AML-193 (cell line): ENCODE measurements around the gene BICD1.
"Not testable (repeated sequence)": the region's sequence is repeated elsewhere in the genome, so short reads cannot be mapped to it uniquely, and the experiment has no call there.

ENCODE experiments used
- DNase-seq, 2 experiments: peaks; one replicate each; lab custom pipeline; 2025; lab: John Stamatoyannopoulos, UW

BICD1 gene

DNA sequence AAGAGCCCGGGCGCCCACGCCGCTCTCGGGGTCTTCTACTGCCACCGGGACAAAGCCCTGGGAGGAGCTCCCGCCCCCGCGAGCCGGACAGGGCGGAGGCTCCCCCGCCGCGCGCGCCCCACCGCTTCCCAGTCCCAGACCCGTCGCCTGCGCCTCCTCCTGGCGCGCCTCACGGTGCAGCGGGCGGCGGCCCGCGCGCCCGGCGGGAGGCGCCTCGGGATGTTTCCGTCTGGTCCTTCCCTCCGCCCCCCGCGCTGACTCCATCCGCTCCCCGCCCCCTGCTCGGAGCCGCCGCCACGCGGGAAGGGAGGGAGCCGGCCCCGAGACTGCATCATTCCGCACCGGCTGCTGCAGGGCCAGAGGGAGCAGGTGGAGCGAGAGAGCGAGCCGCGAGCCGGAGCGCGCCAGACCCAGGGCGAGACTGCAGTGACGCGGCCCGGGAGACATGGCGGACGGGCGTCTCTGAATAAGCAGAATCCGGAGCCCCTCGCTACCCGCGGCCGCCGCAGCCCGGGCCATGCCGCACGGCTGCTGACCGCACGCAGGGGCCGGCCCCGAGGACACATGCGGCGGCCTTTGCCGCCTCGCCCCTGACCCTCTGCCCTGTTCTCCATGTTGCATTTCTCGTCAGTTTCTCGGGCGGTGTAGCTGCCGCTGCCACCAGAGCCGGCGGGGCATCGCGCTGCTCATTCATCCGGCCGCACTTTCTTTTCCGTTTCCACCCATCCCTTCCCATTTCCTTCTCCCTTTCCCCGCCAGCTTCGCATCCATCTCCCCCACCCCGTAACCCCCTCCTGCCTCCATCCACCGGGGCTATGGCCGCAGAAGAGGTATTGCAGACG lies at the start of gene BICD1:
Gene BICD1 (plus strand): TSS at position 331 of the 842 bp plus-strand sequence. CDS start 485 bp downstream, at position 816.
- peak; percentile 62 to 68 for DNase-seq

DNA sequence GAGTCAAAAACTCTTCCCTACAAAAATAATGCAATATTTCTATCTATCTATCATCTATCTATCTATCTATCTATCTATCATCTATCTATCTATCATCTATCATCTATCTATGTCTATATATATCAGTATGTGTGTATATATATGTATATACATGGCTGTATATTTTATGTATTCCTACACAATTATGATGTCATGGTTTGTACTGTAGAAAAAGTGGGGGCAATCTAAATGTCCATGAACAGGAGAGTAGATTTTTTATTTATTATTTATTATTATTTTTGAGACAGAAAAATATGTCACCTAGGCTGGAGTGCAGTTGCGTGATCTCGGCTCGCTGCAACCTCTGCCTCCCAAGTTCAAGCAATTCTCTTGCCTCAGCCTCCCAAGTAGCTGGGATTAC lies 45.6 kb upstream of the BICD1 start:
- no peak for DNase-seq

DNA sequence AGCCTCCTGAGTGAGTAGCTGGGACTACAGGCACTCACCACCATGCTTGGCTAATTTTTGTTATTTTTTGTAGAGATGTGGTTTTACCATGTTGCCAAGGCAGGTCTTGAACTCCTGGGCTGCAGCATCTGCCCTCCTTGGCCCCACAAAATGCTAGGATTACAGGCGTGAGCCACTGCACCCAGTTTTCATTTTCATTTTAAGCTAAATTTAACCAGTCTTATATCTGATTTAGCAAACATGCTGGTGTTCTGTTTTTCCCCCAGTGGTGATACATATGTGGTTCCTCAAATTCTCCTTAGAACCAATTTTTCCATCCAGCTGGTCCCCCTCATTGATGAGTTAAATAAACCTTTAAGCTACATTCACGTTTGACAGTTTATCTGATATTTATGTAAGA lies 43.8 kb upstream of the BICD1 start:
- peak in 1 of 2 experiments; percentile 8 for DNase-seq

DNA sequence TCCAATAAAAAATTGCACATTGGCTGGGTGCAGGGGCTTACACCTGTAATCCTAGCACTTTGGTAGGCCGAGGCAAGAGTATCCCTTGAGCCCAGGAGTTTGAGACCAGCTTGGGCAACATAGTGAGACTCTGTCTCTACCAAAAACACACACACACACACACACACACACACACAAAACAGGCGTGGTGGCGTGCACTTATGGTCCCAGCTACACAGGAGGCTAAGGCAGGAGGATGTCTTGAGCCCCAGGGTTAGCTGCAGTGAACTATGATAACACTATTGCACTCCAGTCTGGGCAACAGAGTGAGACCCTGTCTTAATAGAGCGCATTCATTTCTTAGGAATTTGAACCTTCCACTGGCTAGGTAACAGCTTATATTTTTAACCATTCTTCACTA lies 42.9 kb upstream of the BICD1 start:
- no peak for DNase-seq

DNA sequence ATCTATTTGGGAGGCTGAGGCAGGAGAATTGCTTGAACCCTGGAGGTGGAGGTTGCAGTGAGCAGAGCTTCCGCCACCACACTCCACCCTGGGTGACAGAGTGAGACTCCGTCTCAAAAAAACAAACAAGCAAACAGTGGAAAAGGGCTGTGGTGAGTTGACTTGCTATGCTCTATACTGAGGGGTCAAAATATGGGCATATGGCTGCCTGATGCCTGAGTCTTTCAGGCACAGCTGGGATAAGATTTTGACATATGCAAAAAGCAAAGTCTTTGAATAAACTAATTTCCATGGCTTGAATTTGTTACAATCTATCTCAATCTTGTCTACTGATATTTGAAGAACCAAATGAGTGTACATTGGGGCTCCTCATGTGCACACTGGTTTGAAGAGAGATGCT lies 40.4 kb upstream of the BICD1 start:
- no peak for DNase-seq

DNA sequence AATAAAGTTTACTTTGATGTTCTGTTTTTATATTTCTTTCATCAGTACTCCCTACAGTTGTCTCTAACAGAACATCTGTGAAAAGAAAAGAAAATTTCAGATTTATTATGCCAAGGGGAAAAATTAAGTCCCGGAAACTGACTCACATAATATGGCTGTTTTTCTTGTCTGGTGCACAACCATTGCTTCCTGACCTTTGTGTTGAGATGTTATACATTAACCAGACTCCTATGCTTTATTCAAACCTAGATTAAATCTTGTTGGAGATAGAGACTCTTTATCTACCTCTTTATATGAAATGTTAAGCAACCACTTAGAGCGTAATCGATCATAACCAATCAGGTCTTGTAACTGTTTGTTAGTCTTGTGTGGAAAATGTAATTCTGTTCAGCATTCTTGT lies 37.6 kb upstream of the BICD1 start:
- DNase-seq, result no peak

DNA sequence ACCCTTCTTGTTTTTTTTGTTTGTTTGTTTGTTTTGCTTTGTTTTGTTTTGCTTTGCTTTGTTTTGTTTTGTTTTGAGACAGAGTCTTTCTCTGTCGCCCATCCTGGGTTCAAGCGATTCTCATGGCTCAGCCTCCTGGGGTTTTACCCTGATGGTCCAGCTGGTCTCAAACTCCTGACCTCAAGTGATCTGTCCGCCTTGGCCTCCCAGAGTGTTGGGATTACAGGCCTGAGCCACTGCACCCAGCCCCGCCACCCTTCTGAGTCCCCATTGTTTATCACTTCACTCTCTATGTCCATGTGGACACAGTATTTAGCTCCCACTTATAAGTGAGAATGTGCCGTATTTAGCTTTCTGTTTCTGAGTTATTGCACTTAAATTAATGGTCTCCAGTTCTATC lies 36.9 kb upstream of the BICD1 start:
- no peak for DNase-seq

DNA sequence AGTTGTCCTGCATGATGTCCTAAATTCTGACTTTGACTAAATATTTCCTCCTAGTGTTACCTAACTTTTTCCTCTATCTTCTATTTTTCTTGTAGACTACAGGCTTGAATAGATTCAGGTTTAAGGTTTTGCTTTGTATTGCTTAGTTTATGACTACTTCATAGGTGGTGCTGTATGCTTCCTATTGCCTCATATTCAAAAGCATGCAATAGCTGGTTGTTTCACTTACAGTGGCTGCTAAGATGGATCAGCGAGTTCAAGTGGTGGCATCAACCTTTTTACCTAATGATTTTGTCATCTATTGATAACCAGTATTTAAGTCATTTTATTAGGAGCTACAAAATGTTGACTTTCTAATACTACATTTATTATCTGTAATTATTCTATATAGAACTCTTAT lies 36.3 kb upstream of the BICD1 start:
- no peak for DNase-seq

DNA sequence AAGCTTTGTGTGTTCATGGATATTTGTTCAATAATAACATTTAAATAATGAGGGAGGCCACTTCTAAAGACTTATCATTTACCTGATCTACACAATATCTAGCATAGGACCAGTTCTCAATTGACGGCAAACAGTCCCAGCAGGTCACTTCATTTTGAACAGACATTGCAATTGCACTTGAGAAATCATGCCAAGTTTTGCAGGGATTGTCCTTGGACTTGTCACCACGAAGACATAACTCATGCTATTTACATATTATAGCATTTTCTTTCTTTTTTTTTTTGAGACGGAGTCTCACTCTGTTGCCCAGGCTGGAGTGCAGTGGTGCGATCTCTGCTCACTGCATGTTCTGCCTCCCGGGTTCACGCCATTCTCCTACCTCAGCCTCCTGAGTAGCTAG lies 34.5 kb upstream of the BICD1 start:
- DNase-seq, result no peak

DNA sequence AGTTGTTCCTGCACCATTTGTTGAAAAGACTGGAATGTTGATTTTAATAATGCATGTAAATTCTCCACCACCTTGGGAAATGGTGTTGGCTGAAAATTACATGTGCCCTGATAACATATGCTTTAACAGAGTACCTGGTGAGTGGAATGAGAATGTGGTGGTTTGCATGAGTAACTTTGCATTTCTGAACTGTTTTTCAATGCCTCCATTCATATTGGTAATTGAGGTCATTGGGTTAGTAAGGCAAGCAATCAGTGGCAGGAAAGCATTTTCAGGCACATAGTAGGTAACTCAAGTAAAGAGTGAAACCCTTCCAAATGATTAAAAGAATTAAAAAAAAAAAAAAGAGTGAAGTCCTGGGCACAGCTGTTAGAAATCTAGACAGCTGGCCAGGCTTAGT lies 32.2 kb upstream of the BICD1 start:
- no peak for DNase-seq

DNA sequence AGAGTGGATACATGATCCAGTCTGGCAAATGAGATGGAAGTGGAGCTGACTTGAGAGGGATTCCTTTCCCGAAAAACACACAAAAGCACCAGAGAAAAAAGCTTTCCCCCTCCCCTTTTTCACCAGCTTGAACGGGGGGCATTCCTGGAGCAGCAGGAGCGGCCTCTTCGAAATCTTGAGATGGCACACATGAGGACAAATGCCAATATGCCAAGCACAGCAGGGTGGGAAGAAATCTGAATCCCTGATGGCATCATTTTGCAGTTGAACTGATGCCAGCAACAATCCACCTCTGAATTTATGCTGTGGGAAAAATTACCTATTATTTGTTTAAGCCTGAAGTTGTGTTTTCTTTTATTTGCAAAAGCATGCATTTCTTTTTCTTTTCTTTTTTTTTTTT lies 29.7 kb upstream of the BICD1 start:
- no peak for DNase-seq

DNA sequence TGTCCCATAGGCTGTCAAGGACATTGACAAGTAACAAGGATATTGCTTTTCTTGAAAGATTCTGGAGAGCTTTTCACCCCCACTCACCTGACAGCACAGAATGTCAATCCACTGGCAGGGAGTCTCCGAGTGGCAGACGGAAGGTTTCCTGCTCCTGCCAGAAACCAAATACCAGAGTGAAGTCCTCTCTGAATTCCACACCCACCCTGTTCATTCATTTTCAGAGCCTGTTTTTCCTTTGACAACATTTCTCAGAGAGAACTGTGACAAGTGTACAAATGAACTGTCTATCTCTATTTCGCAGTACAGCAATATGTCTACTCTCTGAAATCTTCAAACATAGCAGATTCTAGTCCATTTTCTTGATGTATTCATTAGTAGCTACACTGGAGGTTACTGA lies 26.2 kb upstream of the BICD1 start:
- DNase-seq, result no peak

DNA sequence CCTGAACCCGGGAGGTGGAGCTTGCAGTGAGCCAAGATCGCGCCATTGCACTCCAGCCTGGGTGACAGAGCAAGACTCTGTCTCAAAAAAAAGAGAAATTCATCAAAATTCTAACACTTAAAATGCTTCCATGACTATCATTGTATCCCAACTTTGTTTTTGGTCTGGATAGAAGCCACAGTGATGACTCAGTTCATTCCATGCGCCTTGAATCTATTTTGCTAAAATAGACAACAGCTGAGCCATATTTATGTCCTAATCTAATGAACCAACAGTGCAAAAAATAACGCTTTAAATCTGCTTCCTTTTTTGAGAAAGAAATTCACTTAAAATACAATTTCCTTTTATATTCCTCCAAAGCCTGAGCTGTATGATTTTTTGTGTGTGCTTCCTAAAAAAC lies 23.2 kb upstream of the BICD1 start:
- DNase-seq, result no peak

DNA sequence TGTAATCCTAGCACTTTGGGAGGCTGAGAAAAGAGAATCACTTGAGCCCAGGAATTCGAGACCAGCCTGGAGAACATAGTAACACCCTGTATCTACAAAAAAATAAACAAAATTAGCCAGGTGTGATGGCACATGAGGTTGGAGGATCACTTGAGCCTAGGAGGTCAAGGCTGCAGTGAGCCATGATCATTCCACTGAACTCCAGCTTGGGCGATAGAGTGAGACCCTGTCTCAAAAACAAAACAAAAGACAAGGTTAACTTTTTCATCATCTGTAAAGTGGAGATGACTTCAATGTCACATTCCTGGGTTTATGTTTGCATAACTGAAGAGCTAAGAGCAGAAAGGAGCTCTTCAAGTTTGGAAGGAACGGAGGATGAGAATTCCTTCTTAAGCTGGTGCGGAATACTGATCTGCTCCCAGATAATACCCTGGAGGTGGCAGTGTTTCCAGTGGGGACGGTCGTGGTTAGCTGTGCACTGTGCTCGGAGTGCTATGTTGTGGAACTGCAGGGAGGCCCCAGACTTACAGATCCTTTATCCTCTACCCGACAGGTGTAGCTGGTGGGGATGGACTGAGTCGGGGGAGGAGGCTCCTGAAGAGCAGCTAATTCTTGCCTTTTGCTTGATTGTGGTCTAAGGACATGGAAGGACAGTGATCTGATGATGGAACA lies 22.5 kb upstream of the BICD1 start:
- no peak for DNase-seq

DNA sequence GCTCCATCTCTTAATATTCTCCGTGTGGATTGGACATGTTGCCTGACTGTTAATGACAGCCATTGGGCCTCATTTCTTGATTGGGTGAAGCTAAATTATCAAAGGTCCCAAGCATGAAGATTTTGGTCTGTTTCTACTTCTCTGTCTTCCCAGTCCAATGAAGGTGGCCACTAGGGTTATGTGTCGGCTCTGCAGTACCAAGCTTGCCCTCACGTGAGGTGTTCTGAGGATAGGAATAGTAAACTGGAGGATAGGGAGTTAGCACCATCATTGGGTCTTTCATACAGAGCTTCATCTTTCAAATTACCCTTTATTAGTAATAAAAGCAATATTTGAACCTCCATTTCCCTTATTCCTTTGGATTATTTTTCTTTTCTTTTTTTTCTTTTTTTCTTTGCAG lies 21.9 kb upstream of the BICD1 start:
- no peak for DNase-seq

DNA sequence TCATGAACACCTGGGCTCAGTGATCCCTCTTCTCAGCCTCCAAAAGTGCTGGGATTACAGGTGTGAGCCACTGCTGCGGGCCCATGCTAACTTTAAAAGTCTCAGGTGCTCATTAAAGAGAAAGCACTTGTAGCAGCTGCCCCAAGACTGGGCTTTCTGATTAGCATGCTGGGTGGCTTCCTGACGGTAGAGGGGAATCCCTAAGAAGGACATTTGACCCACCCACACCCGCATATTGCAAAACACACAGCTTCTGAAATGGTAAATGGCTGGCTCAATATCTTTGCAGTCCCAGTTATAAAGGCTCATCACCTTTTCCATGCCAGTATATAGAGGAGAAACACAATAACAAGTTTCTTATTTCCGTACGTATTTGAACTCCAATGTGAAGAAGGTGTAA lies 19.3 kb upstream of the BICD1 start:
- no peak for DNase-seq

DNA sequence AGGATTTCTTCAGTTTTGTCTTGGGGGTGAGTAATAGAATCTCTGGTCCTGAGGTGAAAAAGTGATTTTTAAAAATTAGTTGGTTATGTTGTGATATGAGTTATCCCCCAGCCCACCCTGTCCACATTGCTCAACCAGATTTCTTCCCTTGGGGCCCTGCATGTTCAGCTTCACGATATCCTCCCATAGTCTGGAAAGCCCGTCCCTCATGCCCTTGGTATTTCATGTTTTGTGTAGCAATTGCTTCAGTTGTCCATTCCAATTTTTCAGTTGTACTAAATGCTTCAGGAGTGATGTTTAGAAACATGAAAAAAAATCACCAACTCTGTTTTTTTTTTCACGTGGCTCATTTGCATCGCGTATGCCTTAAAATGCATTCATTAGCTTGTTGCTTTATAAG lies 17.5 kb upstream of the BICD1 start:
- no peak for DNase-seq

DNA sequence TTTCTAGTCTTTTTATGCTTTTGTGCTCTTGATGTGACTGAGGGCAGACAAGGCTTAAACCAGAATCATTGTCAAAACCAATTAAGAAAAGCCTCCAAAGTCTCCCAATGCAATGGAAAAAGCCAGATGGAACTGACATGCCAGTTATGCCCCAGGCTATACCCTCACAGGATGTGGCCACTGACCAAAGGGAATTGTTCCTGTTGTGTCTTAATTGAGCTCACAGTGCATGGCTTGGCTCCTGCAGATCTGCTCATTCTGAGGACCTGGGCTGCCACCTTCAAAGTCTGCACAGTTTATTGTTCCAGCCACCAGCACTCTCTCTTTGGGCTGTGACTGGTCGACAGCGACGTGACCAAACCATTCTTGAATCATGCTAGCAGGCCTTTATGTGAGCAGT lies 17.1 kb upstream of the BICD1 start:
- peak; percentile 81 to 82 for DNase-seq

DNA sequence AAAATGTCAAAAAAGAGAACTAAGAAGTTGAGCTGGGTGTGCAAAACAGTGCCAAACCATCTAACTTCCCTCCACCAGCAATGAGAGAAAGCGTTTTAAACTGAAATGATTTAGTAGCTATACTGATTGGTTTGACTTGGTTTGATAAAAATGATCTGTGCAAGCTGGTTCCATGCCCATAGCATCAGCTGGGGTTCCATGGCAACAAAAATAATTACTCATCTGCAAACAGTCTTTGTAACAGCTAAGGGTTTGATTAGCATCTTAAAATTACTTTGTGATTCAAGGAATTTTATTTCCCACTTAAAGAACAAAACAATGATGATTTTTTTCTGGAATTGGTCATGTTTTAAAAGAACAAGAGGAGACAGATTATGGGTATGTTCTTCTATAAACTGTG lies 15.0 kb upstream of the BICD1 start:
- no peak for DNase-seq

DNA sequence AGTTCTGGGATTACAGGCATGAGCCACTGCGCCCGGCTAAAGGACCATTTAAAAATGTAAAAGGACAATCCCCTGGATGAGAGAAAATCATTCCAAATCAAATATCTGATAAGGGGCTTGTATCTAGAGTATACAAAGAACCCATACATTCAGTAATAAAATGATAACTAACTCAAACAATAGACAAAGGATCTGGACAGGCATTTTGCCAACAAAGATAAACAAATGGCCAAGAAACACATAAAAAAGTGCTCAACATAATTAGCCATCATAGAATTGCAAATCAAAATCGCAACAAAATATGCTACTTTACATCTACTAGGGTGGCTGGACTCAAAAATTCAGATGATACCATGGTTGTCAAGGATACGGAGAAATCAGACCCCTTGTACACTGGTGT lies 8.5 kb upstream of the BICD1 start:
- DNase-seq, result no peak

DNA sequence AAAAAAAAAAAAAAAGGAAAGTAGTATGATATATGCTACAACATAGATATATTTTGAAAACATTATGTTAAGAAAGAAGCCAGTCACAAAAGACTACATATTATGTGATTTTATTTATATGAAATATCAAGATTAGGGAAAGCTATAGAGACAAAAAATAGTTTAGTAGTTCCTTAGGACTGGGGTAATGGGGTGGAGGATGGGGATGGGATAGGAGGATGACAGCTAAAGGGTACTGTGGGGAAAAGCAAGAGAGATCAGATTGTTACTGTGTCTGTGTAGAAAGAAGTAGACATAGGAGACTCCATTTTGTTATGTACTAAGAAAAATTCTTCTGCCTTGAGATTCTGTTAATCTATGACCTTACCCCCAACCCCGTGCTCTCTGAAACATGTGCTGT lies 7.4 kb upstream of the BICD1 start:
- DNase-seq, result not testable (repeated sequence)

DNA sequence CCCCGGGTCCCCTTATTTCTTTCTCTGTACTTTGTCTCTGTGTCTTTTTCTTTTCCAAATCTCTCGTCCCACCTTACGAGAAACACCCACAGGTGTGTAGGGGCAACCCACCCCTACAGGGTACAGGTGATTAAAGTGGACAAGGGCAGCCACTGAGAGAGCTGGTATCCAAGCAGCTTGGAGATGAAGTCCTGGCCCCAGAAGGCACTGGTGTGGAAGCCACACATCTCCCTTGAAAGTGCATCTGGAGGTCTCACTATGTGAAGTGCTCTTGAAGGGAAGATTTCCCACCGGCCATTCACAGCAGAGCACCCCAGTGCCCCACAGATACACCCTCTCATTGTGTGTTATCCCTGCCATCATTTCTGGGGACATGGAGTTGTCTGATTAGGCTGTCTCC lies 6.3 kb upstream of the BICD1 start:
- no peak for DNase-seq

DNA sequence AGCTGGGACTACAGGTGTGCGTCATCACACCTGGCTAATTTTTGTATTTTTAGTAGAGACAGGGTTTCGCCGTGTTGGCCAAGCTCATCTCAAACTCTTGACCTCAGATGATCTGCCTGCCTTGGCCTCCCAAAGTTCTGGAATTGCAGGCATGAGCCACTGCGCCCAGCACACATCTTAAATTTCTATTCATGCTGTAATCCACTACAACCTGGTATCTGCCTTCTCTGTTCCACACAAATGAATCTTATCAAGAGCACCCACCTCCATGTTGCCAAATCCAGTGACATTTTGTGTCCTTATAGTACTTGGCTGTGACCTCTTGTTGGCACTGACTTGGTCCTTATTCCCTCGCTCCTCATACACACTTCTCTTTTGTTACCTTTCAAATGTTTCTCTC lies 5.8 kb upstream of the BICD1 start:
- no peak for DNase-seq

DNA sequence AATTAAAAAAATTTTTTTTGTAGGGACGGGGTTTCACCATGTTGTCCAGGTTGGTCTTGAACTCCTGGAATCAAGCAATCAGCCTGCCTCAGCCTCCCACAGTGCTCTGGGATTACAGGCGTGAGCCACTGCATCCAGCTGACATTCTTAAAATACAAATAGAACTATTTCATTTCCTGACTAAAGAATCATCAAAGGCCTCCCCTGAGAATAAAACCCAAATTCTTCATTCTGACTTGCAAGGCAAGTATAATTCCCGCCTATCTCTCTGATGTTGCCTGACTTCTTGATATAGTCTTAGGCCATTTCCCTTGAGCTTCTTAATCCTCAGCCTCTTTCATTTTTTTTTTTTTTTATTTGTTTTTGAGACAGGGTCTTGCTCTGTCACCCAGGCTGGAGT lies 4.4 kb upstream of the BICD1 start:
- no peak for DNase-seq
